KMS-11 (cell line): ENCODE measurements around the gene TMEM163.
"Not testable (repeated sequence)": the region's sequence is repeated elsewhere in the genome, so short reads cannot be mapped to it uniquely, and the experiment has no call there.

Experiments used
- H2AFZ ChIP-seq: fragments of 200-600 bp; sonication (generic); 2 replicates; pipeline ENCODE4 v1.6.1; 2016; ENCODE audit warnings: antibody characterized with exemption, mixed run types, low read depth
- H3K27ac ChIP-seq: fragments of 200-600 bp; sonication (generic); 2 replicates; pipeline ENCODE4 v1.6.1; 2016; ENCODE audit warnings: mild to moderate bottlenecking, mixed run types
- H3K27me3 ChIP-seq: fragments of 200-600 bp; sonication (generic); 2 replicates; pipeline ENCODE4 v1.6.1; 2017; ENCODE audit warnings: mild to moderate bottlenecking, low read depth, mixed run types, moderate library complexity; ENCODE audit not compliant: insufficient read depth
- H3K36me3 ChIP-seq: fragments of 200-600 bp; sonication (generic); 2 replicates; pipeline ENCODE4 v1.6.1; 2017; ENCODE audit warnings: mild to moderate bottlenecking, mixed run types; ENCODE audit not compliant: insufficient read depth
- H3K4me1 ChIP-seq: fragments of 200-600 bp; sonication (generic); 2 replicates; pipeline ENCODE4 v1.6.1; 2016; ENCODE audit warnings: mild to moderate bottlenecking, low read depth, mixed run types; ENCODE audit not compliant: poor library complexity, severe bottlenecking
- H3K4me2 ChIP-seq: fragments of 200-600 bp; sonication (generic); 2 replicates; pipeline ENCODE4 v1.7.0; 2016; ENCODE audit warnings: mild to moderate bottlenecking, mixed run types
- H3K4me3 ChIP-seq: fragments of 200-600 bp; sonication (generic); IDR thresholded peaks from 2 replicates; pipeline ENCODE4 v1.6.1; 2017; ENCODE audit warnings: low read depth, low read length, mixed read lengths; ENCODE audit not compliant: insufficient read depth
- H3K79me2 ChIP-seq: fragments of 200-600 bp; sonication (generic); 2 replicates; pipeline ENCODE4 v1.6.1; 2016; ENCODE audit warnings: low read depth, mixed run types; ENCODE audit not compliant: insufficient read depth
- H3K9ac ChIP-seq: fragments of 200-600 bp; sonication (generic); 2 replicates; pipeline ENCODE4 v1.6.1; 2016; ENCODE audit warnings: mild to moderate bottlenecking, mixed run types
- H4K20me1 ChIP-seq: fragments of 200-600 bp; sonication (generic); 2 replicates; pipeline ENCODE4 v1.6.1; 2016; ENCODE audit warnings: mild to moderate bottlenecking, mixed run types; ENCODE audit not compliant: insufficient read depth
- TF ChIP-seq, protein P1 (sequence below): fragments of 200-600 bp; sonication (generic); conservative IDR thresholded peaks from 2 replicates; pipeline ENCODE4 v1.6.1; 2017; ENCODE audit warnings: low read depth, mild to moderate bottlenecking, antibody characterized with exemption, low read length, moderate library complexity, mixed read lengths

Gene TMEM163

GRCh38 chr2:134763164-134763710 is 44.4 kb upstream of the TMEM163 start:
- no peaks in the 10 kb centered on the region for H3K27me3 ChIP-seq
- H3K9ac ChIP-seq = no peak overlapping the region
- H3K4me1 ChIP-seq = no peaks in the 10 kb centered on the region
- no peaks in the 10 kb centered on the region for H3K36me3 ChIP-seq
- no peak overlapping the region for H3K4me3 ChIP-seq
- H3K27ac ChIP-seq = no peak overlapping the region
- TF ChIP-seq, protein P1, sequence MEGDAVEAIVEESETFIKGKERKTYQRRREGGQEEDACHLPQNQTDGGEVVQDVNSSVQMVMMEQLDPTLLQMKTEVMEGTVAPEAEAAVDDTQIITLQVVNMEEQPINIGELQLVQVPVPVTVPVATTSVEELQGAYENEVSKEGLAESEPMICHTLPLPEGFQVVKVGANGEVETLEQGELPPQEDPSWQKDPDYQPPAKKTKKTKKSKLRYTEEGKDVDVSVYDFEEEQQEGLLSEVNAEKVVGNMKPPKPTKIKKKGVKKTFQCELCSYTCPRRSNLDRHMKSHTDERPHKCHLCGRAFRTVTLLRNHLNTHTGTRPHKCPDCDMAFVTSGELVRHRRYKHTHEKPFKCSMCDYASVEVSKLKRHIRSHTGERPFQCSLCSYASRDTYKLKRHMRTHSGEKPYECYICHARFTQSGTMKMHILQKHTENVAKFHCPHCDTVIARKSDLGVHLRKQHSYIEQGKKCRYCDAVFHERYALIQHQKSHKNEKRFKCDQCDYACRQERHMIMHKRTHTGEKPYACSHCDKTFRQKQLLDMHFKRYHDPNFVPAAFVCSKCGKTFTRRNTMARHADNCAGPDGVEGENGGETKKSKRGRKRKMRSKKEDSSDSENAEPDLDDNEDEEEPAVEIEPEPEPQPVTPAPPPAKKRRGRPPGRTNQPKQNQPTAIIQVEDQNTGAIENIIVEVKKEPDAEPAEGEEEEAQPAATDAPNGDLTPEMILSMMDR = no peak
- no peak overlapping the region for H3K4me2 ChIP-seq
- no peaks in the 10 kb centered on the region for H4K20me1 ChIP-seq
- H2AFZ ChIP-seq = no peak overlapping the region
- H3K79me2 ChIP-seq = no peaks in the 10 kb centered on the region

DNA sequence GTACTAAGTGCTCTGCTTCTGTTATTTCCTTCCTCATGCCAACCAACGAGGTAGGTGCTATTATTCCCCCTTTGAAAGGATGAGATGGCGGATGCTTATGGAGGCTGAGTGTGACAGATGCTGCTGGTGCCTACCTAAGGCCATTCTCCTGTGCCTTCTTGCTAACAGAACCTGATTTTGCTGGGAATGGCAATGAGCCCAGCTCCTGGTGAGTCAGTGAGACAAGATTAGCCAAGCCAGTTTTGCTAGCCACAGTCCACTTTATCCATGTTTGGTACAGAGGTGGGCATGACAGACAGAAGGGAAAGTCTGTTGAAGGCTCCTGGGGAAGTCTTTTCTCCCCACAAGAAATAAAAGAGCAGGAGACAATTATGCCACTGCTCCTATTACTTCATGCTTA is 43.7 kb upstream of the TMEM163 start:
- TF ChIP-seq, protein P1 = no peak
- H3K4me1 ChIP-seq = no peaks in the 10 kb centered on the region
- no peak overlapping the region for H3K9ac ChIP-seq
- H4K20me1 ChIP-seq = no peaks in the 10 kb centered on the region
- H3K27me3 ChIP-seq = no peaks in the 10 kb centered on the region
- H2AFZ ChIP-seq = no peak overlapping the region
- H3K4me3 ChIP-seq = no peak overlapping the region
- no peaks in the 10 kb centered on the region for H3K36me3 ChIP-seq
- no peak overlapping the region for H3K4me2 ChIP-seq
- no peaks in the 10 kb centered on the region for H3K79me2 ChIP-seq
- no peak overlapping the region for H3K27ac ChIP-seq

- Histone ChIP-seq H3K4me2 (no peak overlapping the region), H2AFZ (no peak overlapping the region), H3K27me3 (no peaks in the 10 kb centered on the region), H3K27ac (no peak overlapping the region), H3K9ac (no peak overlapping the region), H3K4me3 (no peak overlapping the region), H4K20me1 (no peaks in the 10 kb centered on the region), H3K79me2 (no peaks in the 10 kb centered on the region), H3K36me3 (no peaks in the 10 kb centered on the region), H3K4me1 (no peaks in the 10 kb centered on the region)
- TF ChIP-seq, protein P1 = no peak
Measured at GRCh38 chr2:134760385-134760784, 41.6 kb upstream of the TMEM163 start.

DNA sequence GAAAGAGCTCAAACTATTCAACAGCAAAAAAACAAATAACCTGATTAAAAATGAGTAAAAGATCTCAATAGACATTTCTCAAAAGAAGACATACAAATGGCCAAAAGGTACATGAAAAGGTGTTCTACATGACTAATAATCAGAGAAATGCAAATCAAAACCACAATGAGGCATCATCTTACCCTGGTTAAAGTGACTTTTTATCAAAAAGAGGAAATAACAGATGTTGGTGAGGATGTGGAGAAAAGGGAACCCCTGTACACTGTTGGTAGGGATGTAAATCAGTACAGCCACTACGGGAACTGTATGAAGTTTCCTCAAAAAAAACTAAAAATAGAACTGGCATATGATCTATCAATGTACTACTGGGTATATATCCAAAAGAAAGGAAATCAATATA is 39.8 kb upstream of the TMEM163 start:
- no peak overlapping the region for H3K4me3 ChIP-seq
- no peak overlapping the region for H3K27ac ChIP-seq
- no peaks in the 10 kb centered on the region for H4K20me1 ChIP-seq
- H2AFZ ChIP-seq = no peak overlapping the region
- H3K79me2 ChIP-seq = no peaks in the 10 kb centered on the region
- no peaks in the 10 kb centered on the region for H3K4me1 ChIP-seq
- no peaks in the 10 kb centered on the region for H3K36me3 ChIP-seq
- TF ChIP-seq, protein P1 = no peak
- no peaks in the 10 kb centered on the region for H3K27me3 ChIP-seq
- no peak overlapping the region for H3K4me2 ChIP-seq
- no peak overlapping the region for H3K9ac ChIP-seq

DNA sequence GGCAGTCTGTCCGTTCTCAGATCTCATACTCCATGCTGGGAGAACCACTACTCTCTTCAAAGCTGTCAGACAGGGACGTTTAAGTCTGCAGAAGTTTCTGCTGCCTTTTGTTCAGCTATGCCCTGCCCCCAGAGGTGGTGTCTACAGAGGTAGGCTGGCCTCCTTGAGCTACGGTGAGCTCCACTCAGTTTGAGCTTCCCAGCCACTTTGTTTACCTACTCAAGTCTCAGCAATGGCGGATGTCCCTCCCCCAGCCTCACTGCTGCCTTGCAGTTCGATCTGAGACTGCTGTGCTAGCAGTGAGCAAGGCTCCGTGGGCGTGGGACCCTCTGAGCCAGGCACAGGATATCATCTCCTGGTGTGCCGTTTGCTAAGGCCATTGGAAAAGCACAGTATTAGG is 33.2 kb upstream of the TMEM163 start:
- H3K36me3 ChIP-seq, H3K4me2 ChIP-seq, H3K27ac ChIP-seq, H3K4me1 ChIP-seq, H3K4me3 ChIP-seq, H2AFZ ChIP-seq, H3K79me2 ChIP-seq, H3K27me3 ChIP-seq, H4K20me1 ChIP-seq, H3K9ac ChIP-seq: not testable (repeated sequence)
